ENCODE results near the gene BRICD5.

Gene BRICD5

DNA sequence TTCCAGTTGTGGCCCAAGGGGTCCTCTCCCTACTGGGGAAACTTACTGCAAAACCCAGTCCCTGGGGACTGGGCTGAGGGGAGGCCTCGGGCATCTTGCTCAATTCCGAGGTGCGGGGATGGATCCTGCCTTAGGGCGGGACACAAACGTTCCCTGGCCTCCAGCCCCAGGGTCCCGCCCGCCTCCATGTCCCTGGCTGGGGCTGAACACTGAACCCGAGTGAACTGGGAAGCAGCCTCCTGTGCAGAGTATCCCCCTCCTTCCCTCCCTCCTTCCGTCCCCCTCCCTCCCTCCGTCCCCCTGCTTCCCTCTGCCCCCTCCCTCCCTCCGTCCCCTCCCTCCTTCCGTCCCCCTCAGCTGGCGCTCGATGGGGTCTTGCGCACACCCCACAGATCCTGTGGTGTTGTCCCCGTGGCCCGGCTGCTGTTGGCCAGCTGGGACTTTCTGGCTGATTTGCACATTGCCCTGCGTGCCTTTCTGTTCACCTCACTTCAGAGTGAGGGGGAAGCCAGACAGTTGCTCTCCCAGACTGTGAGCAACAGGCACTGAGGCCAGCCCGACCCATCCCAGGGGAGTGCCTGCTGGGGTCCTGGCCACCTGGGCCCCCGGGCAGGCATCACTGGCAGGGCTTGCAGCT lies 49.6 kb downstream of the BRICD5 start:
- DNase-seq (ENCODE audit: insufficient read length, low spot score) (no peak), FAIRE-seq (no peak)
- no peak for TF ChIP-seq POU2F2 (IDR thresholded peaks at IDR 0.05; ENCODE audit: low read depth, low read length)
- no peak for TF ChIP-seq PAX5 (IDR thresholded peaks at IDR 0.05; ENCODE audit: insufficient read depth, low read length, severe bottlenecking)
- no peak for TF ChIP-seq POLR2AphosphoS5 (IDR thresholded peaks at IDR 0.05; ENCODE audit: low read depth, low read length)
- no peak for TF ChIP-seq POLR2A (IDR thresholded peaks at IDR 0.05; ENCODE audit: low read depth, low read length)
- no peak for TF ChIP-seq SPI1 (IDR thresholded peaks at IDR 0.05; ENCODE audit: low read depth, low read length)

Data from GM12891 (cell line).